Stimulated activated CD4-positive, alpha-beta T cell treated with anti-CD3 and anti-CD28 coated beads, TNF-alpha, amount 100 ng/mL, for 48 hours (primary cell): Measurements from ENCODE around the gene BCL2L15.

Source experiments
- DNase-seq, 3 donors: peaks; one replicate each; pipeline ENCODE4 v3.0.0-alpha.2; 2020; ENCODE audit warnings: low read depth in 3 of 3

Gene BCL2L15

DNA sequence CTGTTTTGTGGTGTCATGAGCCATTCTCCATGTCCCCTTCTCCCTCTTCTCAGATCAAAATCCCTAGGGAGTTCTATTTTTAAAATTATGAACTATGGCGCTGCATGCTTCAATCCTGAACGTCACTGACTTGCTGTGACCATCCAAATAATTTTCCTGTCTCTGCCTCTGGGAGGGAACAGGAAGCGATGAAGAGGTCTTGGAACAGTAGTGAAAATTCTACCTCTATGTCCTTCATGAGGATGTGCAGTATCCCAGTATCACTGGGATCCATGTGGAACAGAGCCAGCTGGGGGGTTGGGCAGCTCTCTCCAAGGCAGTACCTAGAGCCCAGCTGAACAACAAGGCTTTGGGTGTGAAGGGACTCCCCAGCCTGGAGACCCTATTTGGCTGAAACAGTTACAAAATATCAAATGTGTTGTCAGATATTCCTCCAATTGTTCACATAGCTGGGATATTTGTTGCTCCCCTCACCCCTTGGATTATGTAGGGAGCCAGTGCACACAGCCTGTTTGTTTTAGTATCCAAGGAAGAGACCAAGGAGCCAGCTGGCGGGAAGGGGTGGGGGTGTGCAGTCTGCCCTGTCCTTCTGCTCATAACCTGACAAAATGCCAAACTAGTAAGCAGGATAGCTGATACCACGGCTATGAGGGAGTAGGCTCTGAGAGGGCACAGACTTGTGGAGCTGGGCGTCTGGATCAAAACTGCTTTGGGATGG lies 25.4 kb upstream of the BCL2L15 start:
- DNase-seq: no peak

DNA sequence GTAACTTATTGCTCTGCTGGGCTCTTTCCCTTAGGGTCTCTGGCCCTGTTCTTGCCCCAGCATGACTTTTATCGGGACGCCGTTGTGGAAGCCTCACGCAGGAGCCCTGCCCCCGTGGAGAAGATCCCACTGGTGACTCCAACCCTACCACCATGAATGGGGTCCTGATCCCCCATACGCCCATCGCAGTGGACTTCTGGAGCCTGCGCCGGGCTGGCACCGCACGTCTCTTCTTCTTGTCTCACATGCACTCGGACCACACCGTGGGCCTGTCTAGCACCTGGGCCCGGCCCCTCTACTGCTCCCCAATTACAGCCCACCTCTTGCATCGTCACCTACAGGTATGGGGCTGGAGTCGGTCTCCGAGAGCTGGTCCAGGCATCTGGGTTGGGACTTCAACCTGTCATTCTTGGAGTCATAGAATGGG lies 18.1 kb upstream of the BCL2L15 start:
- no peak for DNase-seq

DNA sequence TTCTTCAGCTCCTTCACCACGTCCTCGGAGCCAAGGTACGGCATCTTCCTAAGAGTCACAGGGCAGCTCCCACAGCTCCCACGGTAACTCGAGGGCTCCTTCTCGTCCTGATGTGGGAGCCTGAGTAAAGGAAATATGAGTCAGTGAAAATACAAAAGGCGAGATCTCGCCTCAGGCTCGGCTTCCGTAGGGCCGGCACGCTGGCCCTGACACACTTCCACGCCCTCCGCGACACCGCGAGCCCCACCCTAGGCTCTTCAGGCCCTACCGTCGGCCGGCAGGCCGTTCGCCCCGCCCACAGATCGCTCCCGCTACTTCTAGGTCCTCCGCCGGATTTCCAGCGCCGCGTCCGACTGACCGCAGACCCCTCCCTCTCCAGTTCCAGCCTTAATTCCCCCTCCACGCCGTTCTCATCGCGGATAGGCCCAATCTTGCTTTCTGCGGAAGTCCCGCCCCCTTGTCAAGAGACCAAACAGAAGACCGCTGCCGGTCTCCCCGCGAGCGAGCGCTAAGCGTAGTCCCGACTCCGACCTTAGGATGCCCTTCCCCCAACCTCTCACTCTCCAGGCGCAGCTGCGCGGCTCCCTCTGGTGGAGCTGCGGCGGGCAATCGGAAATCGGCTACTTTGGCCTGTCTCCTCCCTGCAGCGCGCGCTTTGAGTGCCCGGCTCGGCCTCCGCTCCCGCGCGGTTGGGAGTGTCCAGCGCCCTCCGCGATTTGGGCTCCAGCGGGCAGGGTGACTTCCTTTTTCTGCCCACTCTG lies 17.5 kb upstream of the BCL2L15 start, which contains the start of the genes AP4B1 and DCLRE1B:
TSS of gene AP4B1 (minus strand) at position 126 of the 761 bp plus-strand sequence. CDS start at position 44, 82 bp downstream.
TSS of gene DCLRE1B (plus strand) at position 653 of the 761 bp plus-strand sequence. CDS start 261 bp downstream, outside the sequence.
- peak; percentile 97 to 98 (median 97) for DNase-seq

DNA sequence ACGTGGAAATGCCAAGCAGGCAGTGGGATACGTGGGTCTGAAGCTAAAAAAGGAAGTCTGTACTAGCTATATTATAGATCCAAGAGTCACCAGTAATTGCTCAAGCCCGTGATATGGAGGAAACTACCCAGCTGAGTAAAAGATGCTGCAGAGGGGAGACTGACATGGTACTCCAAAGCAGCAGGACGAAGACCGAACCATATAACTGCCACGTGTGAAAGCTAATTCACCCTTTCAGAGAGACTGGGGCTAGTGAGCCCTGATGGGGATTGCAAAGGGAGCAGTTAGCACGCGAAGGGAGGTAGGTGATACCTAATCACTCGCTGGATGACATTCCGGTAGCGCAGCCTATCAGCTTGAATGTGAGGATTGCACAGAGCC lies 16.9 kb upstream of the BCL2L15 start:
- peak in 1 of 3 donors; percentile 47 for DNase-seq

DNA sequence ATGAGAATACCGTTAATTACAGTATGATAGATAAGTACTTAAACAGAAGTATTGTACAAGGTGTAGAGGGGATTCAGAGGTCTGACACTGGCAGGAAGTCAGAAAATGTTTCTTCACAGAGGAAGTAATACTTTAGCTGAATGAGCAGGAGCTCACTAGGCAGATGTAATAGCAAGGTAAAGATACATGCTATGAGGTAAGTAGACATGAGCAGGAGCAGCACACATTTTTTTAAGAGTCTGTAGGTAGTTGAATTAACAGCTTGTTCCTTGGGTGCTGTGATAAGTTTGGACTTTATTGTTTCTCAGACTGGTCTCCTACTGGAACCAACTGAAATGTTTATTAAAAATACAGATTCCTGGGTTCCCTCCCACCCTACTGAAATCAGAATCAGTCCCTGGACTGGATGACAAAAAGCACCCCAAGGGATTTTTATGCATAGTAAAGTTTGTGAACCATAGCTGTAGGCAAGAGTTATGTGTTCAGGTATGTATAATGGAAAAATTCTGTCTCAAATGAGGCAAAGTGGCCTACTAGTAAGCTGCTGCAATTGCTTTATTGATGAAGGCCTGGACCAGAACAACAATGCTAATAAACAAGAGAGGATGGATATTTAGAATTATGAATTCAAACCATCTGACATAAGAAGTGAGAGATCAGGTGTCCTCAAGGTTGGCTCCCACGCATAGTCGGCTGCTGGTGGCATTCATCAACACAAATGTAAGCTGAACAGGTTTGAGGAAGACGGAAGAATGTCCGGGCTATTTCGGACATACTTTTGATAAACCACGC lies 16.3 kb upstream of the BCL2L15 start:
- no peak for DNase-seq

DNA sequence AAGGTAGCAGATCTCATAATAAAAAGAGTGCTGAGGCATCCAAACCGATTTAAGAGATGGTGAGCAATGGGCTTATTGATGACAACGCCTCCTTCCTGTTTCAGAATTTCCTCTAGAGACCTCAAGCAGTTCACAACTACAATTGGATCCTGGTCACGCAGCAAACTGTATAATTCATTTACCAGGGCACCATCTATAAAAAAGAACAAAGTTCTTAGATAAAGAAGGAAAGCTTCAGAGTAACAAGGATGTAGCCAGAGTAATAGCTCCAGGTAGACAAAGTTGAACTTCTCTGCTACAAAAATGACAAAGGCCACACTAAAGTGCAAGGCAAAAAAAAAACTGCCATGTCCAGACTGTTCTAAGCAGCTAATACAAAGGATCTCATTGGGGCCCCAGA lies 13.8 kb upstream of the BCL2L15 start:
- no peak for DNase-seq

DNA sequence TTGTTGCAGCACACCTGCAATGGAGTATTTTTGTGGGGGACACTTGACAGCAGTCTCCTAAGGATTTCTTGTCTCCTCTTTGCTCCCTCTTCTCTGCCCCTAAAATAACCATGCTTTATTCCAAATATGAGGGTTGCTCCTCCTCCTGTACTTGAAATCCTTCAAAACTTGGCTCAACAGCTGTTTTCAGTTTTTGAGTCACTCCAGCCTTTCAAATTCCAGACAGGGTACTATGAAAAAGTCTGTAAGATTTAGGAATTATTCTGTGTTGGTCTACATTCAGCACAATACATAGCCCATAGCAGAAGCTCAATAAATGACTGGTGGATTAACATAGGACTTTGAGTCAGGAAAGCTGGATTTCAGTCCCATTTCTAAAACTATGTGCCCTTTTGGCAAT lies 11.7 kb upstream of the BCL2L15 start:
- no peak for DNase-seq

DNA sequence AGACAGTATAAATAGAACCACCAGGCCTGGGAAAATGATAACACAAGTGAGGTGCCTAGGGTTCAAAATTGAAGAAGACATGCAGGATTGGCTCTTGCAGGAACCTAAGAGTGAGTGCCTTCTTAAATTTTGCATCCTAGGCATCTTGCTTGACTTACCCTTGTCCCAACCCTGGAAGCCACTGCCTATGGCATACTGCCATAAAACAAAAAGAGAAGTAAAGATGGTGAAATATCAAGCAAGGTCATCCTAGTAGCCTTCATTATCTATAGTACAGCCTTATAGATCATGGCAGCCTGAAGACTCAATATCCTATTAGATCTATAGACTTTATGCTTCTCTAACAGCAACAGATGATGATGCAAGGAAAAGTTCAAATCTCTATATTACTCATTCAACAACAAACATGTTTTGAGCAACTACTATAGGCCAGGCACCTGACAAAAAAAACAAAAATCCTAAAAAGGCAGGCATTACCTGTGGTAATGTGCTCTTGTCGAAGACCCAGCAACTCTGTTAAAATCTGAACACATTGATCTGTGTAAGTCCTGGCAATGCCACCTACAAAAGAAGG lies 10.9 kb upstream of the BCL2L15 start:
- DNase-seq: no peak

DNA sequence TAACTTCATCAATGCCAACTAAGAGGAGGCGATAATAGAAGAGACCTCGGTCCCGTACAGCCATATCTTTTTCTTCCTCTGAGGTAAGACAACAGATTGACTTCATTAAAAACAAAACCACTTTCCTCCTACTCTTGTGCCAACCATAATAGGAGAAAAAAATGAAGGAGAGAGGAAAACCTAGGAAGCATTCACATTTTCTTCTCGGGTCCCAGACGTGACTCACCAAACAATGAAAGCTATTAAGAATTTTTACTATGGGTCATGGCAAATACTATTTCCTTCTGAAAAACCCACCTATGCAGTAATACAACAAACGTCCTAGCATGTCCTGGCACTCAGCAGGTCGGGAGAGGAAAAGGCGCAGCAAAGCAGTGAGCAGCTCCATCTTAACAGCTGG lies 8.6 kb upstream of the BCL2L15 start:
- DNase-seq: no peak

DNA sequence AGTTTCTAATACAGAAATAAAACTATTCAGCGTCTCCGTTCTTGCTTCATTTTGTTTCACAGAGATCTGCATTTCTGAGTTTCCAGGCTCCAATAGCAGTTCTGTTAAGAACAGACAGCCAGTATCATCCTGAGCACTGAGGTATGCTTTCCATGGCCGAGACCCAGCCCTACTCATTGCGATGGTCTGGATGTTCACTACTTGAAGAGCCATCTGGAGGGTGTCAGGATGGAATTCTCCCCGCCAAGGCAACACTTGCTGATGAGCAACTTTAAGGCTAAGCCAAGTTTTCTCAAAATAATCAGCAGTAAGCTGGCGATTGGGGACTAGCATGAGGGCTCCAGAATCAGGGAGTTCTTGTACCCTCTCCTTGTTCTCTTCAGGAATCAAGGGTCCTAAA lies 7.7 kb upstream of the BCL2L15 start:
- DNase-seq: no peak

DNA sequence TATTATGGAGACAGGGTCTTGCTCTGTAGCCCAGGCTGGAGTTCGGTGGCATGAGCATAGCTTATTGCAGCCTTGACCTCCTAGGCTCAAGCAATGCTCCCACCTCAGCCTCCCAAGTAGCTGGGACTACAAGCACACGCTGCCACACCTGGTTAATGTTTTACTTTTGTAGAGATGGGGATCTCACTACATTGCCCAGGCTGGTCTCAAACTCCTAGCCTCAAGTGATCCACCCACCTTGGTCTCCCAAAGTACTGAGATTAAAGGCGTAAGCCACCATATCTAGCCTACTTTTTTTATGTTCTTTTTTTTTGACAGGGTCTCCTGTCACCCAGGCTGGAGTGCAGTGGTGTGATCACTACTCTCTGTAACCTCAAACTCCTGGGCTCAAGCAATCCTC lies 5.9 kb upstream of the BCL2L15 start:
- no peak for DNase-seq

DNA sequence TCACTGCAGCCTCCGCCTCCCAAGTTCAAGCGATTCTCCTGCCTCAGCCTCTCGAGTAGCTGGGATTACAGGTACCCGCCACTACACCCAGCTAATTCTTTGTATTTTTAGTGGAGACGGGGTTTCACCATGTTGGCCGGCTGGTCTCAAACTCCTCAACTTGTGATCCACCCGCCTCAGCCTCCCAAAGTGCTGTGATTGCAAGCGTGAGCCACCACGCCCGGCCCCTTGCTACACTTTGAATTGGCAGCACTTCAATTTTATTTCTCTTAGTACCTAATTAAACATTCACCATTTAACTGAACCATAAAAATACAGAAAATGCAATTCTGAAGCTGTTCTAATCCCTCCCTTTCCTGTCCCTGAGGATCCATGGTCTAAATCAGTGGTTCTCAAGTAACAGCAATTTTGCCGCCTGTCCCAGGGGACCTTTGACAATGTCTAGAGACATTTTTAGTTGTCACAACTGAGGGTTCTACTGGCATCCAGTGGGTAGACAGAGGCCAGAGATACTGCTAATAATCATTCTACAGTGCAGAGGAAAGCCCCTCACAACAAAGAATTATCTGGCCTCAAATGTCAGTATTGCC lies 4.3 kb upstream of the BCL2L15 start:
- no peak for DNase-seq

DNA sequence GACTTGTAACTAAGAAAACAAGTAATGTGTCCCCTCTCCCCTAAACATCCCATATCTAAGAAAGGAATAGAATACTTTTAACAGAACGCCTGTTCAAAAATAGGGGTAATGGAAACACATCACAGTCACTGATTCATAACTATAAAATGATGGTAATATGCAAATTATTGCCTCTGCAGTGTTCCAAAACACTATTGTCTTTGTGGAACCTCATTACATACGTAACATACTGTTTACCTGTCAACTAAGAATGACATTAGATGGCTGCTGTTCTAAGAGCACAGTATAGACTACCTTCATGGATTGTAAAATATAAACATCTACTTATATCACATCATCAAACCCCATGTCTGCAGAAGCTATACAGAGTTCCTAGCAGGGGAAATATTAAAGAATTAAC lies 3.4 kb upstream of the BCL2L15 start:
- DNase-seq: no peak

DNA sequence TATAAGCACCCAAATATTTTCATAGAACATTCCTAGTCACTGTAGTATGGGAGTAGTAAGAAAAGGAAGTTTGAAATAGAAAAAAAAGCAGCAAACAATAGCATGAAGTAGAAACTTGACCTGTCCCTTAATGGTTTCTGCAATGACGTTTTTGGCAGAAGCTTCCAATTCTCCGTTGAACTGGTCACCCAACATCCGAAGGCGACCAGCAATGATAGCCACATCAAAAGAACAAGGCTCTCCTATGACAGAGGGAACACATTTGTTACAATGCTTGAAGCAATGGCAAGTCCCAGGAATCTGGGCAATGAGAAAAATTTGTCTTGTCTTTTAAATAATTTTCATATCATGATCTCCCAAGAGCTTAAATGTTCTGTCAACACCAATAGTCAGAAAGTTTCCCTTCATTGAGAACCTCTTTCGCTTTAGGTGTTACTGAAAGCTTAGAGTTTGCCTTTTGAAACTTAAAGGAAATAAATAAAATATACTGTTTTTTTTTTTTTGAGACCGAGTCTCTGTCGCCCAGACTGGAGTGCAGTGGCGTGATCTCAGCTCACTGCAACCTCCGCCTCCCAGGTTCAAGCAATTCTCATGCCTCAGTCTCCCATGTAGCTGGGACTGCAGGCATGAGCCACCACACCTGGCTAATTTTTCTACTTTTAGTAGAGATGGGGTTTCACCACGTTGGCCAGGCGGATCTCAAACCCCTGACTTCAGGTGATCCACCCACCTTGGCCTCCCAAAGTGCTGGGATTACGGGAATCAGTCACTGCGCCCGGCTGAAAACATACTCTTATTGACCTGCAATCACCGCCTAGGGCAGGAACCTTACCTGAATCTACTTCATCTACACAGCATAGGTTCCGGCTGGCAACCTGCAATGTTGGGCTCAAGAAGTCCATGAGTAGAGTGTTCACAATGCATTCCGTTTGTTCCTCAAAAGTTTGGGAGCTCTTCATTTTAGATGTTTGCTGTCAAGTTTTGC lies 672 bp downstream of the BCL2L15 start:
- DNase-seq: no peak

DNA sequence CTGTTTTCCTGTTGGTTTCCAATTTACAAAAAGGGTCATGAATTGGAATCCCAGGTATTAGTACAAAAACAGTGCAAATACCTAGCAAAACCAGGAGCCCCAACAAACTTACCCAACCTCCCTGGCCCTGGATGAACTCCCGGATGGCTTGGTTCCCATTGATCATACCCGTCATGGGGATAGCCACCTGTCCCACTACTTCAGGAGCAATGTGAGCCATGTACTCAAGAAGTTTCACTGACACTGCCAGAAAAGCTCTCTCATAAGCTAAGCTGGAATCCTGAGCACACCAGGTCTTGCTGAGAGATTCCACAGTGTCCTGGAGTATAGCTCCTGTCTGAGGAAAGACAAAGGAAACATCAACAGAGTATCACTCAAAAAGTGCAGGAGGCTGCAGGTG lies 5.7 kb downstream of the BCL2L15 start:
- no peak for DNase-seq

DNA sequence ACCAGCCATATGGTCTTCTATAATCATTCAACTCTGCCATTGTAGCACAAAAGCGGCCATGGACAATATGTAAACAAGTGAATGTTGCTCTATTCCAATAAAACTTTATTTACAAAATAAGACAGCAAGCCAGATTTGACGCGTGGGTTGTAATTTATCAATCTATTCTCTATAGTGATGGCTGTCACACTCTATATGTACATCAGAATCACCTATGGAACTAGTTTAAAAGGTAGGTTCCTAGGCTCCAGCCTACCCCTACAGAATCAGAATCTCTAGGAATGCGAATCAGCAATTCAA lies 7.7 kb downstream of the BCL2L15 start:
- no peak for DNase-seq

DNA sequence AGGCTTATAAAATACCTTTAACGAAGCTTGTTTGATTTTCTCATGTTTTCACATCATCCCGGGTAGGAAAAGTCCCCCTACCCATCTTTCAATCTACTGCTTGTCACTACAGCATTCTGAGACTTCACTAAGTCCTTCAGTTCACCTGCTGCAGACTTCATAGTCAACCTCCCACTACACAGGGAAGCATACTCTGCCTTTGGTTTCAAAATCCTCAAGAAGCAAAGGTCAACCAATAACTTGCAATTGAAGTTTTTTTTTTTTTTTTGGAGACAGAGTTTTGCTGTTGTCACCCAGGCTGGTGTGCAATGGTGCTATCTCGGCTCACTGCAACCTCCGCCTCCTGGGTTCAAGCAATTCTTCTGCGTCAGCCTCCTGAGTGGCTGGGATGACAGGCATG lies 11.2 kb downstream of the BCL2L15 start:
- no peak for DNase-seq

DNA sequence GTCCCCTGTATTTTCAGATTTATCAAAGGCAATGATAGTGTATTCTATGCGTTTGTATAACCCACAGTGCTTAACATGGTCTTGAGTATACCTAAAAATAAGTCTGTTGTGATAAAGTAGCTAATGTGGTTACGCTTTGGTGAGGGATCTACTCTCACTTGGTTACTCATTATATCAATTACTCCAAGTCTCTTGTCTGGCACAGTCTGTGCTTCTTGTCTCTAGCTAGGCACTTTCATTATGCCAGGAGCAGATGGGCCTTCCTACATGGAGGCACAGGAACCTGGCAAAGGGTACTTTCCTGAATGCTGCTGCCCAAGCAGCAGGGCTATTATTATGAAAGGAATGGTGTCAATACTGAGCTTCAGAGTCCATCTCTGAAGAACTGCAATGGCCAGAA lies 11.7 kb downstream of the BCL2L15 start:
- no peak for DNase-seq

DNA sequence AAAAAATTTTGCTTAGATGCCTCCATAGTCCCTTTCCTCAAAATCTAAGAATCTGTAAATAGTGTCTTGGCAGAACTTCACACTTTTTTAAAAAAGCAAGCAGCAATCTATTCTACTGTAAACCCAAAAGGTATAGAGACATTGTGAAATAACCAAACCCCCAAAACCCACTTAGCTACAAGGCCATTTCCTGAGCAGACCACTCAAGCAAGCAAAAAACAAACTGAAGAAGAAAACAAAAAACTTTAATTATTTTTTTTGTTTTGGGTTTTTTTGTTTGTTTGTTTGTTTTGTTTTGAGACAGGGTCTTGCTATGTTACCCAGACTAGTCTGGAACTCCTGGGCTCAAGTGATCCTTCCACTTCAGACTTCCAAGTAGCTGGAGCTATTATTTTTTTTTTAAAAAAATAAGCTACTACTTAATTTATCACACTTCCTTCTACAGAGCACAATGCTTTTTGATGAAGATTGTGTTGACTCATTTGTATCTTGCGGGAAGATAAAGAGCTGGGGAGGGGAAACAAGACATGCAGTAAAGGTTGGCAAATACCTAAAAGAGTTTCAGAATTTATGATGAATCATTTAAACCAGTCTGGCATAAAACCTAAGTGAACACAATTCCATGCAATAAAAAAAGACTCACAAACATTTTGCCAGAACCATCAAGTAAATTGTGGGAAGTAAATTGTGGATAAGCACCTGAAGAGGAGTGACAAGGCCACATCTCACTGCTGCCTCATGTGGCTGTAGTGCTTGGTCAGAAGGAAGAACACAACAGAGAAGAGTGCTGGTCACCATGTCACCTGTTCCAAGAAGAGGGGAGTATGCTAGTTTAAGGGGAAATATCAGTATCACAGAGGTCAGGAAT lies 13.1 kb downstream of the BCL2L15 start:
- no peak for DNase-seq
